Panc1 (cell line): ENCODE data around the gene MAMLD1.

Experiments
- CTCF ChIP-seq: fragments of 450-650 bp; IDR thresholded peaks from 2 replicates; pipeline ENCODE4 v1.5.1; 2017; ENCODE audit warnings: mild to moderate bottlenecking
- REST ChIP-seq, 2 experiments: IDR thresholded peaks; 2 replicates each; pipeline ENCODE4 v1.6.1; 2011 to 2012; ENCODE audit warnings: low read depth in 2 of 2, control low read depth in 1 of 2, low read length in 1 of 2, mild to moderate bottlenecking in 1 of 2, moderate library complexity in 1 of 2; ENCODE audit not compliant: insufficient read depth in 1 of 2
- SIN3A ChIP-seq: IDR thresholded peaks from 2 replicates; pipeline ENCODE4 v1.6.1; 2012; ENCODE audit warnings: low read depth, mild to moderate bottlenecking, low read length, moderate library complexity, borderline replicate concordance; ENCODE audit not compliant: insufficient read depth
- TCF7L2 ChIP-seq: IDR thresholded peaks from 2 replicates; pipeline ENCODE4 v1.6.1; 2011; ENCODE audit warnings: mild to moderate bottlenecking, low read depth, low read length, inconsistent platforms

- TF ChIP-seq TCF7L2 (no peak), SIN3A (no peak), CTCF (no peak), REST (IDR thresholded peaks at IDR 0.05; ENCODE audit: insufficient read depth in 1 of 2, low read depth in 2 of 2, low read length in 1 of 2) (no peak)
Observed at GRCh38 chrX:150483356-150483985, 120.4 kb downstream of the MAMLD1 start.
